CD4-positive, alpha-beta T cell treated with Interleukin-10 for 1 hour (primary cell): ENCODE data around the gene DVL1.
"Not testable (repeated sequence)": the region's sequence is repeated elsewhere in the genome, so short reads cannot be mapped to it uniquely, and the experiment has no call there.

Experiments
- DNase-seq: peaks from one replicate; pipeline ENCODE4 v3.0.0-alpha.2; 2020

DVL1 gene

DNA sequence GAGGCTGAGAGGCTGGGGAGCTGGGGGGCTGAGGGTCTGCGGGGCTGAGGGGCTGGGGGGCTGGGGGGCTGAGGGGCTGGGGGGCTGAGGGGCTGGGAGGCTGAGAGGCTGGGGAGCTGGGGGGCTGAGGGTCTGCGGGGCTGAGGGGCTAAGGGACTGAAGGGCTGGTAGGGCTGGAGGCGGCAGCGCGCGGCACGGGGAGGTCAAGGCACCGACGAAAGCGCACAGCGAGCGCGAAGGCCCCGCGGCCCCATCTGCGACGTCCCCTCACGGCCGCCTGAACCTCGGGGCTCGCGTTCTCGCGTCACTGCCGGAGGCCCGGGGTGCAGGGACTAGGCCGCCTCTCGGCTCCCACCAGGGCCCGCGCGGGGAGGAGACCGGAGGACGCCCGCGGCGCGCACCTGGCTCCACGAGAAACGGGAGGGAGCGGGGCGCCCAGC lies 25.1 kb downstream of the DVL1 start:
- DNase-seq = no peak

DNA sequence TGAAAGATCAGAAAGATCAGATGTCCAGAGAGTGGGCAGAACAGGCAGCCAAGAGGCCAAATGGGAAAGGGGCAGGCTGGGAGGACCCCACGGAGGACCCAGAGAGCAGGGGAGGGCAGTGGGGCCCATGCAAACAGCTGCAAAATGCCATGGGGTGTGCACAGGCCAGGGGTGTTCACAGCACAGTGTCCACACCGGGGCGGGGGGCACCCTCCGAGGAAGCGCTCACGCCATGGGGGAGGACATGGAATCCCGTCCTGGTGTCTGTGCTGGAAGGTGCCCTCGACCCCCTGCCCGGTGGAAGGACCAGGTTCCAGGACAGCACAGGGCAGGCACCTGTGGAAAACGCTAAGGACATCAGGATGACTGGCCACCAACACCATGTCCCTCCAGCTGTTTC lies 26.3 kb downstream of the DVL1 start:
- no peak for DNase-seq

DNA sequence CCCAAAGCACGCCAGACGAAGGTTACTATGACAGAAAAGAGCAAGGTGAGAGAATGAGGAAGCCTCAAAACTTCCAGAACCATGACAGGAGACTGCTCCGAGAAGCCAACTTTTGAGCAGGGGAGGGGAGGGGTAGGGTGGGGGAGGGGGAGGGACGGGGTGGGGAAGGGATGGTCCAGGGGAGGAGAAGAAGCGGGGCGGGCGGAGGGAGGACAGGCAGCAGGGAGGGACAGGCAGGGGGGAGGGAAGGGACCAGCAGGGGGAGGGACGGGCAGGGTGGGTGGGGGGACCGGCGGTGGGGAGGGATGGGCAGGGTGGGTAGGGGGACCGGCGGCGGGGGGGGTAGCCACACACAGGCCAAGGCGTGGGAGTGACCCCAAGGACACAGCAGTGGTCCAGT lies 26.8 kb downstream of the DVL1 start:
- DNase-seq = no peak

DNA sequence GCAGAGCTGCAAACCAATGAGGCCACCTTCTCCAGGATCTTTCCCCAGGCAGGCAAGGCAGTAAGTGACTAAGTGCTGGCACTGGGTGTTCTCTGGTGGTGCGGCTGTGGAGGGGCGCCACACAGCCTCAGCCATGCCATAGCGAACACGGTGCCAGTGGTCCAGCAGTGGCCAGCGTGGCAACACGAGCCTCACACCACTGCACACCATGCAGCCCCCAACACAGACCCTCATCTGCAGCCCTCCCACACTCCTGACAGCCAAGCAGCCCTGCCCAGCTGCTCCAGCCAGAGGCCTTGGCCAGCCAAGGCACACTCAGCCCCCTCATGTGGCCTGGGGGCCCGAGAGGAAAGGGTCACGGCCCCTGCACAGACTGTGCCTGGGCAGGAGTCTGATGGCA lies 27.7 kb downstream of the DVL1 start:
- no peak for DNase-seq

DNA sequence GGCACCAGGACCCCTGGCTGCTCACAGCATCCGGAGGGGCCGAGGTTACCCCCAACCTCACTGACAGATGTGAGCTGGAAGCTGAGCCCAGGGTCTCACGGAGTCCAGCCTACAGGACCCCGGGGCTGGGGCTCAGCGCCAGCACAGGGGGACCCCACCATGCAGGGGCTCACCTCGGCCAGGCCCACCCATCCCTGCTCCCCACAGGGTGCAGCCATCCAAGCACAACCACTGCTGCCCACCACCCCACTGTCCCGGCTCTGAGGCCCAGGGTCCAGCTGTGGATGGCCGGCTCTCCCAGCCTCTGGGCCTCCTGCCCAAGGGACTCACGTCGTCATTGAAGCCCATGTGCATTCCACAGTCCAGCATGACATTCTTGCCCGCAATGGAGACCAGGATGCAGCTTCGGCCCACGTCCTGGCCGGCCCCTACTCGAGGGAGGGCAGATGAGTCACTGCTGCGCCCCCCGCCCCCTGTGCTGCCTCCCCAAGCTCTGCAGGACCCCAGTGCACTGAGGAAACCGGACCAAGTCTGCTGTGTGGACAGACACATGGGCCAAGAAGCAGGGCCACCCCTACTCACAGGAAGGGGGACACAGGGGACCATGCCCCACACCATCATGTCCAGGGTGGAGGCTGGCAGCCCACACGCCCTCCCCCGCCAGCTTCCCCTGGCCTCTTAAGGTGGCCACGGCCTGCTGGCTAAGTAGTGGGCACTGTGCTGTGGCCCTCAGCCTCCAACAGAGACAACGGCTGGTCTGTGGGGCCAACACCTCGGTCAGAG lies 28.4 kb downstream of the DVL1 start:
- DNase-seq = no peak

DNA sequence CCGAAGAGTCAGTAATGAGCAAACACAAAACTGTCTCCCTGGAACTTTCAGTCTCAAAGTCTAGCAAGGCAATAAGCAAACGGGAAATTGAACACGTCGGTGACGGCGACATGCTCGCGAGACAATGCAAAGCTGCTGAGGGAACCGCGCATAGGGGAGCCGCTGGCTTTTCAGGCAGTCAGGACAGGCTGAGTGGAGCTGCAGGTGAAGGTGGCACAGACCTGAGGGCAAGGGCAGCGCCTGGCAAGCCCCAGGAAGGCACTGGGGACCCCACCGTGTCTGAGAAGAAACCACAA lies 29.6 kb downstream of the DVL1 start:
- DNase-seq = no peak

DNA sequence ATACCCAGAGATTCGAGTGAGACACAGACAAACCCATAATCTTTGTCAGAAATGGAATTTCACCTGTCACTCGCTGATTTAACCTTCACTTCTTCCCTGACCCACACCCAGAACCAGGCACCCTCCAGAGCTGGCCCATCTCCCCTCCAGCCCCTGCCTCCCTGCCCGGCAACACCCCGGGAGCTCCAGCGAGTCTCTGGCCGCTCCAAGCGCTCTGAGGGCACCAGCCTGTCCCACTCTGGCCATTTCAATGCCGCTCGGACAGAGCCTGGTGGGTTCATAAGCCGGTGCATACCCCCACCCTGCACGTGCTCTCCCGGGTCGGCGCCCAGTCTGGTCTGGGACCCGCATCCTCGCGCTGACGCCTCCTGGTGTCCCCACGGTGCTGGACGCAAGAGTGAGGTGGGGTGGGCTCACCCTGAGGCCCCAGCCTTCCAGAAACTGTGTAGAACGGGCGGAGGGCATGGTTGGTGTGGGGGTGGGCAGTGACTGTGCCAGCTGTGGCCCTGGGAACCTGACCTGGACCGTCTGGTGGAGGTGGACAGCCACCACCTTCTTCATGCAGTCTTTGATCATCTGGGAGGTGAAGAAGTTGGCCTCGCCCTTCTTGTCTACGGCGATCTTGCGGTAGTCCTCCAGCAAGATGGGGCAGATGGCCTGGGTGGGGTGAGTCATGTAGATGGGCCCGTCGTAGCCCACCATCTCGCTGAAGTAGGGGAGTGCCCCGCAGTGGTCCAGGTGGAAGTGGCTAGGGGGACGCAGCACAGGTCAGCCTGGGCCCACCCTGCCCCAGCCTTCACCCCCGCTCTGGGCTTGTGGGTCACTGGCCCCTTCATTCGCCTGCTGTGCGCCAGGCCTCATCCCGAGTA lies 30.2 kb downstream of the DVL1 start:
- no peak for DNase-seq

DNA sequence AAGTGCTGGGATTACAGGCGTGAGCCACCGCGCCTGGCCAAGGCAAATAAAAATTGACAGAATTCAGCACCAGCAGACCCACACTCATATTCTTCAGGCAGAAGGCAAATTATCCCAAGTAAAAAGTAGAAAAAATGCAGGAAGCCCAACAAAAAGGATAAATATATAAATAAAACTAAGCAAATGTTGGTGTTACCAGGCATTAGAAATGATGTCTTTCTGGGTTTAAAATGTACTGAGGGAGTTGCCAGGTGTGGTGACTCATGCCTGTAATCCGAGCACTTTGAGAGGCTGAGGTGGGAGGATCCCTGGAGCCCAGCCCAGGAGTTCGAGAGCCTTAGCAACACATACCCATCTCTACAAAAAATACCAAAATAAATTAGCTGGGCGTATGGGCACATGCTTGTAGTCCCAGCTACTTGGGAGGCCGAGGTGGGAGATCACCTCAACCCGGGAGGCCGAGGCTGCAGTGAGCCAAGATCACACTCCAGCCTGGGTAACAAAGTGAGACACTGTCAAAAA lies 31.0 kb downstream of the DVL1 start:
- no peak for DNase-seq

DNA sequence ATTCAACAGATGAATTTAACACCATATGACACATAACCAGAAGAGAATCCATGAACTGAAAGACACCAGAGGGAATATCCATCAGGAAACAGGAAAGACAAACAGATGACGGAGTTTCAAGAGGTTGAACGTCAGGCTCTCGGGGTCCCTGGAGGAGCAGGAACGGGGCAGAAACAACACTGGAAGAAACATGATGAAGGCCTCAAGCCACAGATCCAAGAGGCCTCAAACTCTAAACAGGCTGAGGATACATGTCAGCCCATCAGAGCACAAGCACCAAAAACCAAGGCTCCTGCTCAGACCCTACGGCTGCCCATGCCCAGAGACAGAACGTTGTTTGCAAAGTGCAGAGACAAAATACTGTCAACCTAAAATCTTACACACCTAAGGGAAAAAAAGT lies 31.8 kb downstream of the DVL1 start:
- no peak for DNase-seq

DNA sequence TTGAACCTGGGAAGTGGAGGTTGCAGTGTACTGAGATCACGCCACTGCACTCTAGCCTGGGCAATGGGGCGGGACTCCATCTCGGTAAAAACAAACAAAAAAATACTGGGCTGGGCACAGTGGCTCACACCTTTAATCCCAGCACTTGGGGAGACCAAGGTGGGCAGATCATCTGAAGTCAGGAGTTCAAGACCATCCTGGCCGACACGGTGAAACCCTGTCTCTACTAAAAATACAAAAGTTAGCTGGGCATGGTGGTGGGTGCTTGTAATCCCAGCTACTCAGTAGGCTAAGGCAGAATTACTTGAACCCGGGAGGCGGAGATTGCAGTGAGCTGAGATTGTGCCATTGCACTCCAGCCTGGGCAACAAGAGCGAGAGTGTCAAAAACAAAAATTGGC lies 33.0 kb downstream of the DVL1 start:
- not testable (repeated sequence) for DNase-seq

DNA sequence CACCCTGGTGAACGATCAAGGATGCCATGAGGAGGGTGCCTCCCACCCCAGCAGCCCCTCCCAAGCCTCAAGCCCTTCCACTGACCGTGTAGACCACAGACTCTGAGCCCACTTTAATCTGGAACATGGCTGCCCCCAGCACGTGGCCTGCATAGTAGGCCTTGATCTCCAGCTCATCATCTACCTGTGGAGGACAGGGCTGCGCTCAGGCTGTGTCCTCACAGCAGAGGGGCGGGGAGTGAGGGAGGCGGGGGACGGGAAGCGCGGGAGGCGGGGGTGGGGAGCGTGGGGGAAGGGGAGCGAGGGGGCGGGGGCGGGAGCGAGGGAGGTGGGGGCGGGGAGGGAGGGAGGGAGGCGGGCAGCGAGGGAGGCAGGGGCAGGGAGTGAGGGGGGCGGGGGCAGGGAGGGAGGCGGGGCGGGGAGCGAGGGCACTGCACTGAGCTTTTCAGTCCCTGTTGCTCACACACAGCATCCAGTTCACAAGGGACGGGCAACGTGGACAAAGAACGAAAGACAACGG lies 33.7 kb downstream of the DVL1 start:
- DNase-seq = no peak

DNA sequence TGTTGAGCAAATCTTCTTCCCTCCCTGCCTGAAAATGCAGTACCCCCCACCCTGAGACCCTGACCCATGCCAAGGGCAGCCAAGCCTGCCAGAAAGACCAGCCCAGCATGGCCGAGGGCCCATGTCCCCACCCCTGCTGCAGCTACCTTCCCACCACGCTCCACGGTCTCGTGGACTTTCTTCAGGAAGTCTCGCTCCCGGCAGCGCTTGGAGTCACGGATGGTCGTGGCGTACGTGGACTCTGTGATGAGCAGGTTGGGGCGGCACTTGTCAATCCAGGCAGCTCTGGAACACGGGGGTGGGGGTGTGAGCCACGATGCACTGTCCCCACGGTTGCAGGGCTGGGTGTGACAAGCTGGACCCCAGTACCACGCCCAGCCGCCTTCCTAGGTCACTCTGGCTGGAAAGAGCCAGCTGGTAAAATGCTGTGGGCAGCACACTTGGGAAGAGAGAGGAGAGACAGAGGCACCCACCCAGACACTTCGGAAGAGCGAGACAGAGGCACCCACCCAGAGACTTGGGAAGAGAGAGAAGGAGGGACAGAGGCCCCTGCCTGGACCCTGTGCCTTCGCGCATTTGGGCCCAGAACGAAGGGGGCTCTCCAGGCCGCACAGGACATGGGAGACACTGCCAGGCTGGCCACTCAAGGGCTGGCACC lies 34.4 kb downstream of the DVL1 start:
- DNase-seq = no peak

DNA sequence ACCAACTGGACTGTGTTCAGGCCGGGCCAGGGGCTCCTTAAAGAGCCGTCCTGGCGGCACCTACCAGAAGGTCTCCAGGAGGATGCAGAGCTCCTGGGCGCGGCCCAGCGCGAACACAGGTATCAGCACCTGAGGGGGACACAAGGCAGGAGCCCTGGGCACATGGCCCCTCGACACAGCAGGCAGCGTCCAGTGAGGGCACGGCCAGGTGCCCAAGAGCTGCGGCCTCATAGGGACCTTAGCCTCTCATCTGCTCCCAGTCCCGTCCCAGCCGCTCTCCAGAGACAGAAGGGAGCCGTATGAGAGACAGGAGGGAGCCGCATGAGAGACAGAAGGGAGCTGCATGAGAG lies 35.0 kb downstream of the DVL1 start:
- DNase-seq = no peak

DNA sequence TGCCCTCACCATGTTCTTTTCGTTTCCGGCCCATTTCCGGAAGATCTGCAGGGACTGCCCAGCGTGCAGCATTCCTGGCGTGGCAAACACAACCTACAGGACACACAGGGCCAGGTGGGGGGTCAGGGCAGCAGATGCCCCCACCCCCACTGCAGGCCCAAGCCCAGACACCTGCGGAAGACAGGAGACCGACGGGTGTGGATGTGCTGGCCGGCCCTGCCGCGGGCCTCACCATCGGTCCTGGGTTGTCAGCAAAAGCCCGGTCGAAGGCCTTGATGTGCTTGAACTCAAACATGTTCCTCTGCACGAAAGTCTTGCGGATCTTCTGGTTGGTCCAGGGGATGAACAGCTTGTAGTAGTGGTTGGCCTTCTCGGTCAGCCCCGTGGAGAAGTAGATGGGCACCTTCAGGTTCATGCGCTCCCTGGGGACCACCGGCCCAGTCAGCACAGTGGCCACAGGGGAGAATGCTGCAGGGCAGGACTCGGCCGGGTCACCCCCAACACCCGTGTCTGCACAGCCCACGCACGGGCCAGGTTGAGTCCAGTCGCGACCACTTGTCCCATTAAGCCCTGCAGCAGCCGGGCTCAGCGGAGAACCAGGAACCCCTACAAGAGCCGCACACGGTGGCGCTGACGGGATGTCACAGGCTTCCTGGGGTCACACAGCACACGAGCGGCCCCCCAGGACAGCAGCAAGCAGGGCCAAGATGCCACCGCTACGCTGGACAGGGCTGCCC lies 35.5 kb downstream of the DVL1 start:
- no peak for DNase-seq

DNA sequence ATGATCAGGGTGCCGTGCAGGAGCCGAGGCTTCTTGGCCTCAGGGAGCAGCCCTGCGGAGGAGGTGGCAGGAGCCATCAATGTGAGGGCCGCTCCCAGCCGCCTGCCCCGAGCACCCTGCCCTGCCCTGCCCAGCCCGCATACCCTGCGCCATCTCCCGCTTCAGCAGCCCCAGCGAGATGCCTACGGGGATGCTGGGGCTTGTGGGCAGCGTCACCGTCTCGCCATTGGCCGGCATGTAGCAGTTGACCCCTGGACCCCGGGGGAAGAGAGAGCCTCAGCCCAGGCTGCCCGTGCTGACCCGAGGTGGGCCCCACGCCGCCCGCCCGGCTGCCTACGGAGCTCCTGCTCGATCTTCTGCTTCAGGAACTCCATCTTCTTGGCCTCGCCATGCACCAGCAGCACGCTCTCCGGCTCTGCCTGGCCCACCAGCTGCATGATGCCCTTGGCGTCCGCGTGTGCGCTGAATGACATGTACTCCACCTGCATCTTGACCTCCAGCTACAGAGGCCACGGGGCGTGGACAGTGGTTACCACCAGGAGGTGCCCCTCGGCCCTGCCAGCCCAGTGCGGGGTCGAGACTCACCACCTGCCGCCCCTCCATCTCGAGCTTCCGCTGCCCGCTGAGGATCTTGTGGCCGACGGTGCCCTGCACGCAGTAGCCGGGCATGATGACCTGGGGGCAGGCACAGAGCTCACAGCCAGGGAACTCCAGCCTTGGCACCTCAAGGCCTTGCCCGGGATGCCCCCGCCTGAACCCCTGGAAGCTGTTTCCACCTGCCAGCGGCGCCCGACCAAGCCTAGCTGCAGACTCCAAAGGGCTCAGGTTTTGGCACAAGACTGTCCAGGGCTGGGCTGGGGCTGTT lies 36.5 kb downstream of the DVL1 start:
- DNase-seq = no peak

DNA sequence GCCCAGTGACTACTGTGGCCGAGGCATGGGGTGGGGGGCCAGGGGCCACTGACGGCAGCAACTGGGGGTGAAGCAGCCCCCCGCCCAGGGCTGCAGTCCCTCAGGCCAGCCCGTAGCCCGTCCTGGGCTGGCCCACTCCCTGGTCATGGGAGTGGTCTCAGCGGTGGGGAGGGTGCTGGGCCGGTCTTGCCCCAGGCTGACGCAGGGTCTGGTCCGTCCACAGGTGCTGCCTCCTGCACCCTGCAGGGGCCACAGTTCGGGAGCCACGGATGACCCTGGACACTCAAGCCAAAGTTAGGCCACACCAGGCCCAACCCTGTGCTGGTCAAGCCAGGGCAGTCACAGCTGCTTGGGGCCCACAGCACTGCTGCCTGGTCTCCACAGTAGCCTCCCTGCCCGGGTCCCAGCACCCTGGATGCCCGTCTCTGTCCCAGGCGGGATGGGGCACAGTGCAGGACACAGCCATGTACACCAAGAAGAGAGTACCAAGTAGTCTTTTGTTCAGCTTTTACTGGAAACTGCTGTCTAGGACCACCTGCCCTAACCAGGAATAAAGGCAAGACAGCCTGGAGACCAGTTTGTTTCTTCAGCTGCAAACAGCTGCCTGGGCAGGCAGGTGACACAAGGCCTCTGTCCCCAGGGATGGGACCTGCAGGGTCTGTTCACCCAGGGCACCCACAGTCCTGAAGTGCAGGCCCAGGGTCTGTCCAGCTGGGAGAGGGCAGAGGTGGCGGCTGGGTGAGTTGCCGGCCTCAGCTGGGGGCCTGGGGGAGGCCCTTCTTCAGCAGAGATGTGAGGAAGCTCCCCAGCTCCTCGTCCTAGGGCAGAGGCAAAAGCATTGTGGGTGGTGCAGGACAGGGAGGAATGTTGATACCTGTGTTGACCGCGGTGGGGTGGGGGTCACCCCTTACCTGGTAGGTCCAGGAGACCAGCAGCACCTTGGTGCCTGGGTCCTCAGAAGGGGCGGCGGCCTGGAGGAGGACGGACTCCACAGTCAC lies 37.8 kb downstream of the DVL1 start:
- no peak for DNase-seq

DNA sequence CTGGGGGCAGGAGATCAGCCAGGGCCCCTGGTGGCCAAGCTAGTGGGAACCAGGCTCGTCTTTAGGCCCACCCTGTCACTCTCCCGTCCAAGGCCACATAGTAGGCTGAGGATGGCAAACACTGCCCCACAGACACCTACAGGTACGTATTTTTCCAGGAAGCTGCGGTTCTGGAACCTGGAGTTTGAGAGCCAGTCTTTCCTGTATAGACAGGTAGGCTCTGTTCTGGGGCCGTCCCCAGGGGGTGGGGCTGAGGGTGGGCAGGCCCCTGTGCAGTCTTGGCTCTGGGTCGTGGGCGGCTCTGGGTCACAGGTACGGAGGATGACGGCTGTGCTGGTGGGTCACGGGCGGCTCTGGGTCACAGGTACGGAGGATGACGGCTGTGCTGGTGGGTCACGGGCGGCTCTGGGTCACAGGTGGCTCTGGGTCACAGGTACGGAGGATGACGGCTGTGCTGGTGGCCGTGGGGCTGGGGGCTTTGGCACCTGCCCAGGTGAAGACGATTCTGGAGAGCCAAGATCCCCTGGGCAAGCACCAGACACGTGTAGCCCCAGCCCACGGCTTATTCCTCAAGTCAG lies 38.7 kb downstream of the DVL1 start:
- no peak for DNase-seq

DNA sequence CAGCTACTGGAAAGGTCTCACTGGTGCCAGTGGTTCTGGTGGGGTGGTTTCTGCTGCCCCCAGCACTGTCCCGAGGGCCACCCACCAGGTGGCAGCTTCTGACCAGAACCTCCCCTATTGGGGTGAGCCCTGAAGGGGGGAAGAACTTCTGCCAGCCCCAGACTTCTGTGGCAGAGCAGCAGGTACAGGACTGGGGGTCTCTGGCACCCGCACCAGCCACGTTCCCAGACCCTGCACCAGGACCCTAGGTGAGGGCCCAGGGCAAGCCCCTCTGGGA lies 39.2 kb downstream of the DVL1 start:
- DNase-seq = no peak

DNA sequence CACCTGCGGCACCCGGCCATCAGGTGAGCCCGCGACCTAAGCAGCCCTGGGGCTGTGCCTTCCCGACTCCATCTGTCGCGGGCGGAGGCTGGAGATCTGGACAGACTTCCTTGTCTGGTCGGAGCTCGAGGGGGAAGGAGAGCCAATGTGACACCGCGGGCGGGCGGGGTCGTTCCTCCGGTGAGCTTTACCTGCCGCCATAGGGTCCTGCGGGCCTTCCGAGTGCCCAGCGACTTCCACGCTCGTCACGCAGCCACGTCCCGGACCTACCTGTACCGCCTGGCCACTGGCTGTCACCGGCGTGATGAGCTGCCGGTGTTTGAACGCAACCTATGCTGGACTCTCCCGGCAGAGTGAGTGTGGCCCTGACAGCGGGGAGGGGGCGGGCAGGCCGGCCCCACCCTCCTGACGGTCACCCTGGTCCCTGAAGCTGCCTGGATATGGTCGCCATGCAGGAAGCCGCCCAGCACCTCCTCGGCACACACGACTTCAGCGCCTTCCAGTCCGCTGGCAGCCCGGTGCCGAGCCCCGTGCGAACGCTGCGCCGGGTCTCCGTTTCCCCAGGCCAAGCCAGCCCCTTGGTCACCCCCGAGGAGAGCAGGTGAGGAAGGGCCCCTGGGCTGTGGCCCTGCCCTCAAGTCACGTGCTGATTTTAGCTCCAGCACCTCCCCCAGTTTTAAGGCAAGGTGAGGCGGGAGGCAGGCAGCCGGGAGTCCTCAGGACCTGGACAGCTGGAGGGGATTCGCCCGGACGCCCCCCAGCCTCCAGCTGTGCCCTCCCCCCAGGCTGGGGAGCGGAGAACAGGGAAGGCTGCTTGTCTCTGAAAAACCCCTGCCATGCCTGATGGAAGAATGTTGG lies 39.7 kb downstream of the DVL1 start:
- no peak for DNase-seq
